Smooth muscle cell (in vitro differentiated cells): ENCODE data around the gene PARD3B. TPM values are rescaled to one million over a fixed set of nuclear protein-coding genes. Genes with fewer than 3 reads are reported as not detected.

Experiments
- DNase-seq: peaks from one replicate; lab custom pipeline; 2025; ENCODE audit not compliant: unreplicated experiment; lab: John Stamatoyannopoulos, UW
- H2AFZ ChIP-seq: fragments of 200-600 bp; sonication (generic); 2 replicates; pipeline ENCODE4 v1.6.0; 2016; ENCODE audit warnings: antibody characterized with exemption, low read depth, mild to moderate bottlenecking
- H3F3A ChIP-seq: fragments of 200-600 bp; sonication (generic); 2 replicates; pipeline ENCODE4 v1.6.0; 2017; ENCODE audit warnings: antibody characterized with exemption, low read depth
- H3K27ac ChIP-seq: fragments of 200-600 bp; sonication (generic); 2 replicates; pipeline ENCODE4 v1.5.1; 2016; ENCODE audit warnings: low read depth, mild to moderate bottlenecking
- H3K27me3 ChIP-seq: fragments of 200-600 bp; sonication (generic); 2 replicates; pipeline ENCODE4 v1.6.1; 2016; ENCODE audit warnings: low read depth, mild to moderate bottlenecking
- H3K36me3 ChIP-seq: fragments of 200-600 bp; sonication (generic); 2 replicates; pipeline ENCODE4 v1.5.1; 2016; ENCODE audit warnings: low read depth
- H3K4me1 ChIP-seq: fragments of 200-600 bp; sonication (generic); 2 replicates; pipeline ENCODE4 v1.5.1; 2016; ENCODE audit warnings: low read depth
- H3K4me2 ChIP-seq: fragments of 200-600 bp; sonication (generic); 2 replicates; pipeline ENCODE4 v1.6.0; 2016; ENCODE audit warnings: mild to moderate bottlenecking
- H3K4me3 ChIP-seq: fragments of 200-600 bp; sonication (generic); 2 replicates; pipeline ENCODE4 v1.5.1; 2016; ENCODE audit warnings: mild to moderate bottlenecking
- H3K79me2 ChIP-seq: fragments of 200-600 bp; sonication (generic); 2 replicates; pipeline ENCODE4 v1.6.0; 2016; ENCODE audit warnings: low read depth, mild to moderate bottlenecking
- H3K9ac ChIP-seq: fragments of 200-600 bp; sonication (generic); 2 replicates; pipeline ENCODE4 v1.6.0; 2016; ENCODE audit warnings: low read depth
- H3K9me3 ChIP-seq: fragments of 200-600 bp; sonication (generic); replicated peaks from 2 replicates; pipeline ENCODE4 v1.5.1; 2016; ENCODE audit warnings: low read depth
- H4K20me1 ChIP-seq: fragments of 200-600 bp; sonication (generic); 2 replicates; pipeline ENCODE4 v1.6.0; 2016; ENCODE audit warnings: low read depth
- CTCF ChIP-seq: fragments of 200-600 bp; sonication (generic); IDR thresholded peaks from 2 replicates; pipeline ENCODE4 v1.5.1; 2017; ENCODE audit warnings: borderline replicate concordance, mild to moderate bottlenecking, antibody characterized with exemption; ENCODE audit not compliant: insufficient read depth, poor library complexity, severe bottlenecking
- WGBS: methylation state at CpG from one replicate; pipeline ENCODE4 v1.1.7; 2016; ENCODE audit warnings: low lambda C conversion rate; 5-methylcytosine and 5-hydroxymethylcytosine counted together
- polyA plus RNA-seq: library from polyadenylated mRNA; unstranded; fragments of >200 nt; fragmentation: Nextera tagmentation; extraction: Ambion mirVana; gene quantifications from 2 replicates; pipeline ENCODE4 v1.2.1, GENCODE V29; 2016
- total RNA-seq: library from RNA; depleted of rRNA; stranded (reverse); fragments of >200 nt; gene quantifications from 2 replicates; pipeline ENCODE4 v1.2.3, GENCODE V29; 2014

The PARD3B gene
- total and polyA plus RNA-seq, 2 experiments from 2014 or later, result 3.3 to 12.2 TPM

- no peak for TF ChIP-seq CTCF
- Histone ChIP-seq H3K9ac (no peak overlapping the region), H4K20me1 (no peaks in the 10 kb centered on the region), H3K27me3 (no peaks in the 10 kb centered on the region), H3K36me3 (no peaks in the 10 kb centered on the region), H2AFZ (no peak overlapping the region), H3K4me1 (no peaks in the 10 kb centered on the region), H3K4me3 (no peak overlapping the region), H3K79me2 (no peaks in the 10 kb centered on the region), H3F3A (no peaks in the 10 kb centered on the region), H3K27ac (no peak overlapping the region), H3K9me3 (no peaks in the 10 kb centered on the region), H3K4me2 (no peak overlapping the region)
- no peak for DNase-seq
- 77% methylated on average over 2 of the region's 2 CpGs for WGBS
Observed at GRCh38 chr2:204692790-204693189, 147.5 kb downstream of the PARD3B start.

DNA sequence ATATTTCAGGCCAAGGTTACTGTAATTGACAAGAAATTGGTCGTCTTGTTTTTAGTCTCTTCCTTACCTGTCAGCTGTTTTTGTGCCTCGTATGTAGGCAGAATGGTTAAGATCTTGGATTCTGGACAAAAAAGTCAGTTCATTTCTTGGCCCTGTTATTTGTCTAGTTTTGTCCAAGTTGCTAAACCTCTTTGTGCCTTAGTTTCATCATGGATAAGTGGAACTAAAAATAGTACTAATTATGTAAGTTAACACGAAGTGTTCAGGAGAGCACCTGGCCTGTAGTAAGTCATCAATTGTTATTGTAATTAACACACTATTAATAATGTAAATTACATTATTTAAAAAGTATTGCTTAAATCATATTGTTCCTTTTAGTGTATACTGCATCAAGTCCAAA, 148.0 kb downstream of the PARD3B start:
- Histone ChIP-seq H3K4me3 (no peak overlapping the region), H3F3A (no peaks in the 10 kb centered on the region), H3K9me3 (no peaks in the 10 kb centered on the region), H3K9ac (no peak overlapping the region), H3K27ac (no peak overlapping the region), H3K27me3 (no peaks in the 10 kb centered on the region), H3K79me2 (no peaks in the 10 kb centered on the region), H3K4me1 (no peaks in the 10 kb centered on the region), H2AFZ (no peak overlapping the region), H3K4me2 (no peak overlapping the region), H4K20me1 (no peaks in the 10 kb centered on the region), H3K36me3 (no peaks in the 10 kb centered on the region)
- no peak for DNase-seq
- TF ChIP-seq CTCF, result no peak
- WGBS, result 82% methylated on average over 3 of the region's 3 CpGs

DNA sequence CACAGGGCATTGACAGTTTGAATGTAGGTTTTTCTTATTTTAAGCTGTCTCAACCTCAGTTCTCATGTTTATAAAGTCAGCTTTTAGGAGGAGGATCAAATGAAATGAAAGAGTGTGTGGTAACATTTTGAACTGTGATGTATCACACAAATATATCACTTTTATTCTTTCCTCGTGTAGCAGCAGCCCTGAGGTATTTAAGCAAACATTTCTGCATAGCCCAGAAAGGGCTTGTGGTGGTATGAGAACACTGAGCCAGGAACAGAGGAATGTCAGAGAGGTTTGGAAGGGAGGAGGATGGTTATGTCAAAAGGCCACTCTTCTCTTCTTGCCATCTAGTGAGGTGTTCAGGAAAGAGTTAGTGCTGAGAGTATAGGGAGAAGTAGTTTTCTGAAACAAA, 150.2 kb downstream of the PARD3B start:
- Histone ChIP-seq H3K36me3 (no peaks in the 10 kb centered on the region), H3K4me3 (no peak overlapping the region), H4K20me1 (no peaks in the 10 kb centered on the region), H3K9me3 (no peaks in the 10 kb centered on the region), H3K27ac (no peak overlapping the region), H3F3A (no peaks in the 10 kb centered on the region), H3K79me2 (no peaks in the 10 kb centered on the region), H3K9ac (no peak overlapping the region), H3K4me1 (no peaks in the 10 kb centered on the region), H3K27me3 (no peaks in the 10 kb centered on the region), H3K4me2 (no peak overlapping the region), H2AFZ (no peak overlapping the region)
- no peak for TF ChIP-seq CTCF
- WGBS, result 35% methylated on average over 1 of the region's 1 CpG
- DNase-seq, result no peak

- Histone ChIP-seq H3K9ac (no peak overlapping the region), H3K27ac (no peak overlapping the region), H2AFZ (no peak overlapping the region), H3K9me3 (no peaks in the 10 kb centered on the region), H3K27me3 (no peaks in the 10 kb centered on the region), H4K20me1 (no peaks in the 10 kb centered on the region), H3K79me2 (no peaks in the 10 kb centered on the region), H3K36me3 (no peaks in the 10 kb centered on the region), H3K4me1 (no peaks in the 10 kb centered on the region), H3K4me2 (no peak overlapping the region), H3F3A (no peaks in the 10 kb centered on the region), H3K4me3 (no peak overlapping the region)
- TF ChIP-seq CTCF, result no peak
- no peak for DNase-seq
- 92% methylated on average over 5 of the region's 5 CpGs for WGBS
Observed at GRCh38 chr2:204696124-204696523, 150.8 kb downstream of the PARD3B start.
